Measurements from ENCODE around the gene GPNMB. TPM values are rescaled to one million over a fixed set of nuclear protein-coding genes. Genes with fewer than 3 reads are reported as not detected.

GPNMB gene
- total and polyA plus RNA-seq, 2 of the 13 experiments (the other 11 are each of a cell fraction or from before 2014, with no cell fraction given), result 1.1 to 1.6 TPM

- TF ChIP-seq ZNF256 (CRISPR knock-in tag; conservative IDR thresholded peaks at IDR 0.05) (no peak), TGIF2 (CRISPR knock-in tag; IDR thresholded peaks at IDR 0.05) (no peak; the same call in 1 of the 2 replicates), GPBP1L1 (CRISPR knock-in tag; IDR thresholded peaks at IDR 0.05) (no peak), SIX4 (CRISPR knock-in tag; IDR thresholded peaks at IDR 0.05) (no peak), MYC (CRISPR knock-in tag; IDR thresholded peaks at IDR 0.05; ENCODE audit: borderline replicate concordance) (peak; percentile 83), AKAP8 (CRISPR knock-in tag; IDR thresholded peaks at IDR 0.05) (no peak), ATM (IDR thresholded peaks at IDR 0.05; ENCODE audit: borderline replicate concordance) (no peak), FOXP4 (CRISPR knock-in tag; IDR thresholded peaks at IDR 0.05) (peak; percentile 65), ZNF275 (CRISPR knock-in tag; IDR thresholded peaks at IDR 0.05; ENCODE audit: borderline replicate concordance) (no peak), FOXP1 (IDR thresholded peaks at IDR 0.05) (no peak), FOXP1 (CRISPR knock-in tag; IDR thresholded peaks at IDR 0.05) (peak; percentile 48; the same call in 1 of the 2 replicates), IKZF1 (IDR thresholded peaks at IDR 0.05) (no peak), ZSCAN22 (CRISPR knock-in tag; IDR thresholded peaks at IDR 0.05) (no peak), SOX5 (CRISPR knock-in tag; IDR thresholded peaks at IDR 0.05; ENCODE audit: borderline replicate concordance) (peak; percentile 58), ZNF264 (CRISPR knock-in tag; IDR thresholded peaks at IDR 0.05) (0 out of 2 replicates have a peak, but pooled peaks have one; percentile 21), ZNF225 (CRISPR knock-in tag; IDR thresholded peaks at IDR 0.05) (peak; percentile 57; the same call in 1 of the 2 replicates), FOXA3 (CRISPR knock-in tag; IDR thresholded peaks at IDR 0.05) (peak; percentile 41), ZFP90 (CRISPR knock-in tag; IDR thresholded peaks at IDR 0.05; ENCODE audit: borderline replicate concordance) (no peak; the same call in 1 of the 2 replicates), THAP11 (CRISPR knock-in tag; IDR thresholded peaks at IDR 0.05) (peak; percentile 87), HCFC1 (IDR thresholded peaks at IDR 0.05; ENCODE audit: low read depth, low read length) (peak; percentile 32; the same call in 1 of the 2 replicates), ZNF780A (CRISPR knock-in tag; IDR thresholded peaks at IDR 0.05) (no peak), POGZ (CRISPR knock-in tag; IDR thresholded peaks at IDR 0.05) (peak; percentile 84), ZC3H4 (CRISPR knock-in tag; IDR thresholded peaks at IDR 0.05; ENCODE audit: borderline replicate concordance) (no peak; the same call in 1 of the 2 replicates), SP2 (CRISPR knock-in tag; IDR thresholded peaks at IDR 0.05) (no peak), TEF (CRISPR knock-in tag; IDR thresholded peaks at IDR 0.05) (no peak), ZKSCAN1 (IDR thresholded peaks at IDR 0.05; ENCODE audit: low read length) (no peak)
Observed at GRCh38 chr7:23298885-23299769, 52.6 kb downstream of the GPNMB start, which contains the start of gene MALSU1 (continued).

All from HepG2 (cell line).